ENCODE results near the gene ALG2.

GRCh38 chr9:99201603-99202002, 20.1 kb downstream of the ALG2 start:
- TF ChIP-seq, protein P1, sequence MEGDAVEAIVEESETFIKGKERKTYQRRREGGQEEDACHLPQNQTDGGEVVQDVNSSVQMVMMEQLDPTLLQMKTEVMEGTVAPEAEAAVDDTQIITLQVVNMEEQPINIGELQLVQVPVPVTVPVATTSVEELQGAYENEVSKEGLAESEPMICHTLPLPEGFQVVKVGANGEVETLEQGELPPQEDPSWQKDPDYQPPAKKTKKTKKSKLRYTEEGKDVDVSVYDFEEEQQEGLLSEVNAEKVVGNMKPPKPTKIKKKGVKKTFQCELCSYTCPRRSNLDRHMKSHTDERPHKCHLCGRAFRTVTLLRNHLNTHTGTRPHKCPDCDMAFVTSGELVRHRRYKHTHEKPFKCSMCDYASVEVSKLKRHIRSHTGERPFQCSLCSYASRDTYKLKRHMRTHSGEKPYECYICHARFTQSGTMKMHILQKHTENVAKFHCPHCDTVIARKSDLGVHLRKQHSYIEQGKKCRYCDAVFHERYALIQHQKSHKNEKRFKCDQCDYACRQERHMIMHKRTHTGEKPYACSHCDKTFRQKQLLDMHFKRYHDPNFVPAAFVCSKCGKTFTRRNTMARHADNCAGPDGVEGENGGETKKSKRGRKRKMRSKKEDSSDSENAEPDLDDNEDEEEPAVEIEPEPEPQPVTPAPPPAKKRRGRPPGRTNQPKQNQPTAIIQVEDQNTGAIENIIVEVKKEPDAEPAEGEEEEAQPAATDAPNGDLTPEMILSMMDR (conservative IDR thresholded peaks at IDR 0.05; ENCODE audit: low read depth, low read length), result no peak
- TF ChIP-seq EZH2 (IDR thresholded peaks at IDR 0.05; ENCODE audit: borderline replicate concordance, low read depth, low read length, poor library complexity, severe bottlenecking), result no peak
